ENCODE measurements around the gene PHLDA3. TPM values are rescaled to one million over a fixed set of nuclear protein-coding genes. Genes with fewer than 3 reads are reported as not detected.
A peak's percentile ranks its signal among the peaks of the same experiment; 100 is the strongest.

PHLDA3 gene
- total and polyA plus RNA-seq, 4 donors = 0.36 to 2.2 (median 1.0) TPM

- no peak for TF ChIP-seq JUND (IDR thresholded peaks at IDR 0.05)
- no peak for TF ChIP-seq RAD21 (IDR thresholded peaks at IDR 0.05)
- no peak for TF ChIP-seq NR2F2 (IDR thresholded peaks at IDR 0.05)
These were observed 30.2 kb upstream of the PHLDA3 start (continued) for GRCh38 chr1:201499191-201499590.

GRCh38 chr1:201498621-201499020 is 29.6 kb upstream of the PHLDA3 start:
- peaks cover 28 to 94% (median 85%) of the 10 kb centered on the region in 4 donors for H3K4me1 ChIP-seq (ENCODE audit: control insufficient read depth in 4 of 4, insufficient read depth in 4 of 4, low read length in 3 of 4)
- WGBS = 90% methylated on average over 8 of the region's 8 CpGs
- DNase-seq (ENCODE audit: low spot score) = no peak
- no peaks in the 10 kb centered on the region for H3K9me3 ChIP-seq (ENCODE audit: control insufficient read depth in 4 of 4, low read length in 3 of 4)
- TF ChIP-seq FOXA2 (IDR thresholded peaks at IDR 0.05) (no peak), GABPA (IDR thresholded peaks at IDR 0.05 in 1 of 2, conservative IDR thresholded peaks at IDR 0.05 in 1 of 2) (no peak), ATF3 (IDR thresholded peaks at IDR 0.05) (no peak), RAD21 (IDR thresholded peaks at IDR 0.05) (no peak), FOXA1 (IDR thresholded peaks at IDR 0.05) (no peak), HNF4A (conservative IDR thresholded peaks at IDR 0.05) (no peak), JUND (IDR thresholded peaks at IDR 0.05) (no peak), ZBTB33 (IDR thresholded peaks at IDR 0.05) (no peak), TAF1 (conservative IDR thresholded peaks at IDR 0.05) (no peak), YY1 (IDR thresholded peaks at IDR 0.05) (no peak)
- TF ChIP-seq, protein P1, sequence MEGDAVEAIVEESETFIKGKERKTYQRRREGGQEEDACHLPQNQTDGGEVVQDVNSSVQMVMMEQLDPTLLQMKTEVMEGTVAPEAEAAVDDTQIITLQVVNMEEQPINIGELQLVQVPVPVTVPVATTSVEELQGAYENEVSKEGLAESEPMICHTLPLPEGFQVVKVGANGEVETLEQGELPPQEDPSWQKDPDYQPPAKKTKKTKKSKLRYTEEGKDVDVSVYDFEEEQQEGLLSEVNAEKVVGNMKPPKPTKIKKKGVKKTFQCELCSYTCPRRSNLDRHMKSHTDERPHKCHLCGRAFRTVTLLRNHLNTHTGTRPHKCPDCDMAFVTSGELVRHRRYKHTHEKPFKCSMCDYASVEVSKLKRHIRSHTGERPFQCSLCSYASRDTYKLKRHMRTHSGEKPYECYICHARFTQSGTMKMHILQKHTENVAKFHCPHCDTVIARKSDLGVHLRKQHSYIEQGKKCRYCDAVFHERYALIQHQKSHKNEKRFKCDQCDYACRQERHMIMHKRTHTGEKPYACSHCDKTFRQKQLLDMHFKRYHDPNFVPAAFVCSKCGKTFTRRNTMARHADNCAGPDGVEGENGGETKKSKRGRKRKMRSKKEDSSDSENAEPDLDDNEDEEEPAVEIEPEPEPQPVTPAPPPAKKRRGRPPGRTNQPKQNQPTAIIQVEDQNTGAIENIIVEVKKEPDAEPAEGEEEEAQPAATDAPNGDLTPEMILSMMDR (IDR thresholded peaks at IDR 0.05; ENCODE audit: low read depth, low read length, missing input control) = no peak
- TF ChIP-seq, protein P2, sequence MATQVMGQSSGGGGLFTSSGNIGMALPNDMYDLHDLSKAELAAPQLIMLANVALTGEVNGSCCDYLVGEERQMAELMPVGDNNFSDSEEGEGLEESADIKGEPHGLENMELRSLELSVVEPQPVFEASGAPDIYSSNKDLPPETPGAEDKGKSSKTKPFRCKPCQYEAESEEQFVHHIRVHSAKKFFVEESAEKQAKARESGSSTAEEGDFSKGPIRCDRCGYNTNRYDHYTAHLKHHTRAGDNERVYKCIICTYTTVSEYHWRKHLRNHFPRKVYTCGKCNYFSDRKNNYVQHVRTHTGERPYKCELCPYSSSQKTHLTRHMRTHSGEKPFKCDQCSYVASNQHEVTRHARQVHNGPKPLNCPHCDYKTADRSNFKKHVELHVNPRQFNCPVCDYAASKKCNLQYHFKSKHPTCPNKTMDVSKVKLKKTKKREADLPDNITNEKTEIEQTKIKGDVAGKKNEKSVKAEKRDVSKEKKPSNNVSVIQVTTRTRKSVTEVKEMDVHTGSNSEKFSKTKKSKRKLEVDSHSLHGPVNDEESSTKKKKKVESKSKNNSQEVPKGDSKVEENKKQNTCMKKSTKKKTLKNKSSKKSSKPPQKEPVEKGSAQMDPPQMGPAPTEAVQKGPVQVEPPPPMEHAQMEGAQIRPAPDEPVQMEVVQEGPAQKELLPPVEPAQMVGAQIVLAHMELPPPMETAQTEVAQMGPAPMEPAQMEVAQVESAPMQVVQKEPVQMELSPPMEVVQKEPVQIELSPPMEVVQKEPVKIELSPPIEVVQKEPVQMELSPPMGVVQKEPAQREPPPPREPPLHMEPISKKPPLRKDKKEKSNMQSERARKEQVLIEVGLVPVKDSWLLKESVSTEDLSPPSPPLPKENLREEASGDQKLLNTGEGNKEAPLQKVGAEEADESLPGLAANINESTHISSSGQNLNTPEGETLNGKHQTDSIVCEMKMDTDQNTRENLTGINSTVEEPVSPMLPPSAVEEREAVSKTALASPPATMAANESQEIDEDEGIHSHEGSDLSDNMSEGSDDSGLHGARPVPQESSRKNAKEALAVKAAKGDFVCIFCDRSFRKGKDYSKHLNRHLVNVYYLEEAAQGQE (IDR thresholded peaks at IDR 0.05) = no peak
- TF ChIP-seq, protein P3, sequence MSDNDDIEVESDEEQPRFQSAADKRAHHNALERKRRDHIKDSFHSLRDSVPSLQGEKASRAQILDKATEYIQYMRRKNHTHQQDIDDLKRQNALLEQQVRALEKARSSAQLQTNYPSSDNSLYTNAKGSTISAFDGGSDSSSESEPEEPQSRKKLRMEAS (IDR thresholded peaks at IDR 0.05) = no peak
- no peak overlapping the region for H3K9ac ChIP-seq (ENCODE audit: low read depth in 1 of 2, low read length in 2 of 2)
- peaks cover 3 to 13% (median 4%) of the 10 kb centered on the region in 4 donors for H3K36me3 ChIP-seq (ENCODE audit: control insufficient read depth in 4 of 4, insufficient read depth in 3 of 4, low read depth in 1 of 4, low read length in 3 of 4)
- no peaks in the 10 kb centered on the region for H3K27me3 ChIP-seq (ENCODE audit: control insufficient read depth in 4 of 4, insufficient read depth in 4 of 4, low read length in 3 of 4)
- peak overlapping the region in 1 of 2 donors; percentile 6 for H3K27ac ChIP-seq (ENCODE audit: low read depth in 1 of 2, low read length in 2 of 2)
- no peak overlapping the region for H3K4me3 ChIP-seq (ENCODE audit: low read depth in 1 of 3, low read length in 3 of 3)
